ENCODE measurements around the gene CRYBB3.

- no peak for TF ChIP-seq CTCF (IDR thresholded peaks at IDR 0.05)
- TF ChIP-seq MAX (CRISPR knock-in tag; IDR thresholded peaks at IDR 0.05): no peak
- no peak for TF ChIP-seq KAT7 (CRISPR knock-in tag; IDR thresholded peaks at IDR 0.05; ENCODE audit: borderline replicate concordance)
- TF ChIP-seq CREB1 (CRISPR knock-in tag; IDR thresholded peaks at IDR 0.05): no peak
Measured at GRCh38 chr22:25165785-25166184, 33.9 kb upstream of the CRYBB3 start.

All from WTC11 (cell line).